Keratinocyte (primary cell): ENCODE results near the gene KLHL22. TPM values are rescaled to one million over a fixed set of nuclear protein-coding genes. Genes with fewer than 3 reads are reported as not detected.

Source experiments
- DNase-seq: peaks from one replicate; pipeline ENCODE4 v3.0.0-alpha.2; 2011; ENCODE audit warnings: low read depth, missing footprints, low spot score
- FAIRE-seq: peaks from 2 replicates; lab custom pipeline; 2011; peaks lifted over from hg19 to GRCh38; lab: Jason Lieb, UNC
- H2AFZ ChIP-seq: 2 replicates; pipeline ENCODE4 v1.6.0; 2012; ENCODE audit warnings: low read length, control low read depth, inconsistent platforms; ENCODE audit not compliant: control insufficient read depth
- H3K27ac ChIP-seq: 2 replicates; pipeline ENCODE4 v1.5.1; 2011; ENCODE audit warnings: low read length; ENCODE audit not compliant: control insufficient read depth, insufficient read depth
- H3K27me3 ChIP-seq: 3 replicates; pipeline ENCODE4 v1.6.0; 2011; ENCODE audit warnings: low read length; ENCODE audit not compliant: control insufficient read depth, insufficient read depth; ENCODE audit errors: extremely low read depth
- H3K36me3 ChIP-seq, 2 experiments: 2 replicates in 1 of 2; 3 replicates in 1 of 2; pipeline ENCODE4 v1.5.1; 2011; ENCODE audit warnings: low read length in 2 of 2, mild to moderate bottlenecking in 1 of 2; ENCODE audit not compliant: control insufficient read depth in 2 of 2, insufficient read depth in 2 of 2; ENCODE audit errors: extremely low read depth in 1 of 2
- H3K4me1 ChIP-seq: 3 replicates; pipeline ENCODE4 v1.5.1; 2011; ENCODE audit warnings: low read length; ENCODE audit not compliant: control insufficient read depth, insufficient read depth; ENCODE audit errors: extremely low read depth
- H3K4me2 ChIP-seq: 3 replicates; pipeline ENCODE4 v1.6.0; 2011; ENCODE audit warnings: low read depth, low read length; ENCODE audit not compliant: control insufficient read depth, insufficient read depth; ENCODE audit errors: extremely low read depth
- H3K4me3 ChIP-seq, 3 experiments: fragments of 200-600 bp in 1 of 3; sonication (generic) in 1 of 3; 2 replicates in 2 of 3; 3 replicates in 1 of 3; pipeline ENCODE4 v1.5.1; 2011 to 2016; ENCODE audit warnings: low read length in 3 of 3, mild to moderate bottlenecking in 3 of 3, control low read depth in 2 of 3, inconsistent platforms in 1 of 3, low read depth in 1 of 3, mixed read lengths in 1 of 3, mixed run types in 1 of 3, moderate library complexity in 1 of 3; ENCODE audit not compliant: control insufficient read depth in 2 of 3, insufficient read depth in 2 of 3; ENCODE audit errors: extremely low read depth in 1 of 3
- H3K79me2 ChIP-seq: 2 replicates; pipeline ENCODE4 v1.6.0; 2012; ENCODE audit warnings: low read length; ENCODE audit not compliant: control insufficient read depth, insufficient read depth
- H3K9ac ChIP-seq: 3 replicates; pipeline ENCODE4 v1.6.0; 2011; ENCODE audit warnings: low read length; ENCODE audit not compliant: control insufficient read depth, insufficient read depth; ENCODE audit errors: extremely low read depth
- H3K9me1 ChIP-seq: 3 replicates; pipeline ENCODE4 v1.6.0; 2011; ENCODE audit warnings: low read length; ENCODE audit not compliant: control insufficient read depth, insufficient read depth; ENCODE audit errors: extremely low read depth
- H3K9me3 ChIP-seq: 2 replicates; pipeline ENCODE4 v1.5.1; 2012; ENCODE audit warnings: low read depth, low read length; ENCODE audit not compliant: control insufficient read depth
- H4K20me1 ChIP-seq: 3 replicates; pipeline ENCODE4 v1.6.0; 2011; ENCODE audit warnings: low read length; ENCODE audit not compliant: control insufficient read depth, insufficient read depth; ENCODE audit errors: extremely low read depth
- CTCF ChIP-seq, 3 experiments: IDR thresholded peaks in 1 of 3; conservative IDR thresholded peaks in 1 of 3; optimal IDR thresholded peaks in 1 of 3; 2 replicates in 2 of 3; 3 replicates in 1 of 3; pipeline versions ENCODE3 to v1.5.1; 2011; ENCODE audit warnings: low read length in 3 of 3, mild to moderate bottlenecking in 3 of 3, moderate library complexity in 2 of 3, control low read depth in 1 of 3, inconsistent platforms in 1 of 3; ENCODE audit not compliant: insufficient read depth in 2 of 3; ENCODE audit errors: extremely low read depth in 1 of 3
- EZH2 ChIP-seq: IDR thresholded peaks from one replicate; pipeline ENCODE4 v1.6.1; 2012; ENCODE audit warnings: inconsistent platforms, mild to moderate bottlenecking, low read length, moderate library complexity
- dilution Hi-C: fragments of 300-500 bp; cut with MboI; formaldehyde crosslinking; loops from one replicate; pipeline ENCODE4 v1.7.0; 2020; ENCODE audit warnings: low sequenced_read_pairs; ENCODE audit not compliant: extremely low pct_ligation_motif_present
- polyA plus RNA-seq, 5 experiments: library from polyadenylated mRNA; depleted of rRNA in 3 of 5; stranded (reverse) in 3 of 5; stranded (forward) in 1 of 5; unstranded in 1 of 5; fragments of >200 nt; gene quantifications; 1 replicate in 1 of 5; 2 replicates in 3 of 5; 3 replicates in 1 of 5; pipeline versions ENCODE4 v1.2.1 to v1.2.3, GENCODE V29; 2011 to 2012; ENCODE audit warnings: missing spikeins in 2 of 5, low read depth in 1 of 5, low replicate concordance in 1 of 5

Gene KLHL22
- polyA plus RNA-seq, 1 donor (not counting 4 experiments of a cell fraction or from before 2014, with no cell fraction given) = 9.3 TPM

DNA sequence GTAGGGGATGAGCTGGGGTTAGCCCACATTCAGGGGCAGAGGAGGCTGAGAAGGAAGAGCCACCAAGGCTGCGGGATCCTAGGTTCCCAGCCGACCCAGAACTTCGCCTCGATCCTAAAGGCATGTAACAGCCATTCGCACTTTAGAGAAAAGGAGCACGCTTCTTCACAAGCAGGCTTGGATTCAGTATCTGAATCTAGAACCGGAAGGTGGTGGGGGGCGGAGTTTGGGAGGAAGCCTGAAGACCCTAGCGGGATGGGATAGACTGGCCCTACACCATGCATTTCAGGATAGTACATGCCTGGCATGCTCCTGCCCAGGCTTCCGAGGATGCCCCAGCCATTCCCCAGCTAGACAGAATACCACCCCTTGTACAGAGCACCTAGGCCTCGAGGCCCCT, 62.4 kb downstream of the KLHL22 start:
- no peaks in the 10 kb centered on the region for H3K9me3 ChIP-seq
- no peaks in the 10 kb centered on the region for H3K79me2 ChIP-seq
- H3K9ac ChIP-seq = no peak overlapping the region
- no peak overlapping the region for H3K27ac ChIP-seq
- H3K27me3 ChIP-seq = peaks cover 91% of the 10 kb centered on the region
- H3K4me2 ChIP-seq = no peak overlapping the region
- peaks cover 6% of the 10 kb centered on the region for H4K20me1 ChIP-seq
- H3K9me1 ChIP-seq = no peaks in the 10 kb centered on the region
- DNase-seq (no peak), FAIRE-seq (no peak)
- H3K4me3 ChIP-seq = no peak overlapping the region
- H3K36me3 ChIP-seq = no peaks in the 10 kb centered on the region
- dilution Hi-C loops = no loop called here
- peaks cover 25% of the 10 kb centered on the region for H3K4me1 ChIP-seq
- TF ChIP-seq CTCF (optimal IDR thresholded peaks at IDR 0.05 in 1 of 3, IDR thresholded peaks at IDR 0.05 in 1 of 3, conservative IDR thresholded peaks at IDR 0.05 in 1 of 3; ENCODE audit: extremely low read depth in 1 of 3, insufficient read depth in 2 of 3, low read length in 3 of 3) (no peak), EZH2 (no peak)
- no peak overlapping the region for H2AFZ ChIP-seq

- Histone ChIP-seq H3K9me3 (no peaks in the 10 kb centered on the region), H2AFZ (no peak overlapping the region), H3K4me1 (peaks cover 23% of the 10 kb centered on the region), H3K27me3 (peaks cover 91% of the 10 kb centered on the region), H3K9me1 (no peaks in the 10 kb centered on the region), H3K36me3 (no peaks in the 10 kb centered on the region), H3K79me2 (no peaks in the 10 kb centered on the region), H4K20me1 (peaks cover 6% of the 10 kb centered on the region), H3K9ac (no peak overlapping the region), H3K4me2 (no peak overlapping the region), H3K27ac (no peak overlapping the region), H3K4me3 (no peak overlapping the region)
- FAIRE-seq = no peak
- TF ChIP-seq EZH2 (no peak), CTCF (optimal IDR thresholded peaks at IDR 0.05 in 1 of 3, IDR thresholded peaks at IDR 0.05 in 1 of 3, conservative IDR thresholded peaks at IDR 0.05 in 1 of 3; ENCODE audit: extremely low read depth in 1 of 3, insufficient read depth in 2 of 3, low read length in 3 of 3) (no peak)
- dilution Hi-C loops = no loop called here
- DNase-seq = no peak
These were observed 63.3 kb downstream of the KLHL22 start for GRCh38 chr22:20432244-20432686.
